HG02973 (cell line): Measurements from ENCODE around the gene IER5.

Experiments used
- ATAC-seq: cut with Tn5 transposase; IDR thresholded peaks from one replicate; pipeline ENCODE4 v1.9.1; 2021; ENCODE audit warnings: moderate library complexity; ENCODE audit not compliant: unreplicated experiment

IER5 gene

GRCh38 chr1:181095763-181096184 lies 7.3 kb downstream of the IER5 start:
- ATAC-seq = no peak

DNA sequence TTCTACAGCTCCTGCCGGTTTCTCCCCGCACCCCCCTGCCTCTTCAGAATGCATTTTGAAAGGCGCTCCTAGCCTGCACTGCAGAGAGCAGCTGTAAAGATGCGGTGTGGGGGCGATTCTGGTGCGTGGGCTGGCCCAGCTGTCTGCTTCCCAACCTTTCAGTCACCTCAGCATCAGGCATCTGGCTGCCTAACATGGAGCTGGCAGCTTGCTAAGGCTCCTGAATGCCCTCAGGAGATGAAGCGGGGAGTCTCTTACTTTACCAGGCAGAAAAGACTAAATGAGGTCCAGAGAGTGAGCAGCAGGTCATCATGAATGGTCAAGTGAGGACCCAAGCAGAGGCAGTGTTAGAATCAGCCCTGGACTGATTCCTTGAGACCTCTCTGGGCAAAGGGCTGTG lies 8.7 kb downstream of the IER5 start:
- no peak for ATAC-seq

DNA sequence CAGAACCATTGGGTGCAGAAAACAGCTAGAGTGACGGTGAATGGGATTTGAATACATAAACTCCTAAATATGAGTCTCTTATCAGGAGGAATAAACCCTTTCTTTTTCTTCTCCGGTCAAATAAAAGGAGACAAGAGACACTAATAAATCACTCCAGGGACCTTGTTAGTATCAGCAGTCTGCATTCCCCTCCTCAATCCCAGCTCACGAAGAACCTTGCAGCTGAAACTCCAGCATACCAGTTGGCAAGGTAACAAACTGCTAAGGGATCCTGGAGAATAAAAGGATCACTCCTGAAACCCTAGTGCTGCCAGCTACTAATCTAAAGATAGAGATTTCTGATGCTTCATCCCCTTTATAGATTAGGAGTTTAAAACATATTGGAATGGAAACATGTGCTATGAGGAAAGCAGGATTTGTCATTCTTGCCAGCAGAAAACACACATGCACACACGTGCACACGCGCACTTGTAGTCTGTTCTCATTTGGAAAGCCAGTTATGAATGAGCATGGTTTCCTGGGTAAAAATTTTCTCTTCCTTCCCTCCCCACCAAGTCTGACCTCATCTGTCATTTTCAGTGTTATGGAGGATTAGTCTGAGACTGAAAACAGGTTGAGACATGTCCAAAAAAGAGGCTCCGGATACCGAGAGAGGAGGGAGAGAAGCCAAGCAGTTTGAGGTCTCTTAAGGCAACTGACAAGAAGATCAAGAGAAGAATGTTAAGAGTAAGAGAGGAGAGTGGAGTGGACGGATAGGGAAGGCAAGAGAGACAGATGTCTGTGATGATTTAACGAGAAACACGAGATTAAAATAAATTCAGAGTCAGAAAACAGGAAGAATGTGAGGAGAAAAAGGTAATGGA lies 10.9 kb downstream of the IER5 start:
- peak; percentile 75 for ATAC-seq

- ATAC-seq = no peak
Observed at GRCh38 chr1:181100015-181100905, 11.8 kb downstream of the IER5 start.

- no peak for ATAC-seq
Observed at GRCh38 chr1:181100934-181101333, 12.4 kb downstream of the IER5 start.

DNA sequence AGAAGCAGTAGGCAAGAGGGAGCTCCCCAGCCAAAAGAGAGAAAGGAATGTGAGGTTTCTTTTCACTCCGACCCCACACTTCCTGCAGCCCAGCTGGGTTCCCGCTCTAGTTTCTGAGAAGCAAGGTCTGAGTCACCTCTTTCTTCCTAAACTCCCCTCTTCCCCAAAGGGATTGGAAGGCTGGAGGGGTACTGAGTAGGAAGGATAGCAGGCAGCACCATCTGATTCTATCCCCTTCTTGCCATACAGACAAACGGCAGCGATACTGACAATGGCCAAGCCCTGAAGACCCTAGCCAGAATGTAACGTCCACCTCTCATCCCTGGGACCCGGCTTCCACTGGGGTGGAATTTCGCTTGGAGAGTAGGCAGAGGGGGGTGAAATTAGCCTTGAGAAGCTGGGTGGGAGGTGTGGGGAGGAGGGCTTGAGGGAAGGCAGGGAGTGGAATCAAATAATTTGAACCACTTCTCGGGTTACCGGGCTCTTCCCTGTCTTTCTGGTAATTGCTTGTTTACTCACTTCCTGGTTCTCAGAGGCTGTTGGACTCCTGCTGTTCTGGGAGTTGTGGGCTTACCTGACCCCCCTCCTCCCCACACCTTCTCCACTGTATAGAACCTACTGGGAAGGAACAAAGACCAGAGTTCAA lies 13.2 kb downstream of the IER5 start:
- no peak for ATAC-seq

DNA sequence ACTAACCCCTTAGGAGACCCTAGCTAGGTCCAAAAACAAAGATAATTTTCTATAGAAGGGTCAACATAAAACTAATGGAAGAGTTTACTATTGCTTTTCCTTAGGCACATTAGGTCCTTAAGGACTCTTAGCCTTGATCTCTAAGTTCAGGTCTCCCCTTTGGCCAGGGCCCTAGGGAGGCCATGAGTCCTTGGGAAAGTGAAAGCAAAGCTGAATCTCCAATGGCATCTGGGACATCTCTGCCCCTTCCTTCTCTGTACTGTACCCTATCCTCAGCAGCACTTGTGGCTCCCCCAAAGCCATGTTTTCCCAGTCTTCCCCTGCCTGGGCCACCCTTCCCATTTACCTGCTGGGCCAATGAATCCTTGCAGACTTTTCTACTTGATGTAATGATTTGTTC lies 14.3 kb downstream of the IER5 start:
- ATAC-seq = no peak

DNA sequence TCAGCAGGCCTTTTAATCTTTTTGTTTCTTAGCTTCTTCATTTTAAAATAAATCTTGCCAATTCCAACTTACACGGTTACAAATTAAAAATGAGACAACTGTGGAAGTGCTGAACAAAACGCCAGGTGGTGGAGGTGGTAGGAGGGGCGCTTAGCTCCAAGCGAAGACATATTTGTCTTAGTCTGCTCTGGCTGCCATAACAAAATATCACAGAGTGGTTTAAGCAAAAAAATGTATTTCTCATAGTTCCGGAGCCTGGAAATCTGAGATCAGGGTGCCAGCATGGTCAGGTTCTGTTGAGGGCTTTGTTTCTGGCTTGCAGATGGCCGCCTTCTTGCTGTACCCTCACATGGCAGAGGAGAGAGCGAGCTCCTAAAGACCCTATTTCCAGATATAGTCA lies 14.9 kb downstream of the IER5 start:
- ATAC-seq = no peak

DNA sequence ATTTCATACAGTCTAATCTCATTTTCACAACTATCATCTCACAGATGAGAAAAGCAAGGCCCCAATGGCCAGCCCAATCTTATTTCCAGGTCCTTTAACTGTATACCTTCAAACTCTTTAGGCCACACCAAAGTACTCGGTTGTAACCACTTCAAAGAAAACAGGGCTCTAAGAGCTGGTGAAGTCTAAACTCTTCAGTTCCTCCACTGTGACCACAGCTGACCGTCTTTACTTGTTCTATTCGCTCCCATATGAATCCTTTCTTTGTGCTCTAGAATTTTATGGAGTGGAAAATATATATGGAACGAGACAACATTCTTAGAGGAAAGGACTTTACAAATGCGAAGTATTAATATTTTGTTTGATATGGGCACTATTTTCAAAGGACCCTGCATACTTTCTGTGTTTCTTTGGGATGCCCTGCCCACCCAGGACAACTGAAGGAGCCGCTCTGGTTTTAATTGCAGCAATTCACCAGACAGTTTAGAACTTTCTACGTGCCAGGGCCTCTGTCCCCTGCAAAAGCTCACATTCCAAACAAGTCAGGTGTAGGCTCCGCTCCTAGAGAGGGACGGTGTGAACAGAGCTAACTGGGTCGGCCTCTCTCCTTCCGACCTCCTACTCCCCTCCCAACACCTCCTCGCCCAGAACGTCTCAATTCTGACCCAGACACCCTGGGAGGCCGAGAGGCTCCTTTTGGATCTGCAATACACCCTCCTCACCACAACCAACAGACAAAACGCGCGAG lies 15.7 kb downstream of the IER5 start:
- peak; percentile 32 for ATAC-seq

- no peak for ATAC-seq
Observed at GRCh38 chr1:181104790-181105133, 16.3 kb downstream of the IER5 start.

DNA sequence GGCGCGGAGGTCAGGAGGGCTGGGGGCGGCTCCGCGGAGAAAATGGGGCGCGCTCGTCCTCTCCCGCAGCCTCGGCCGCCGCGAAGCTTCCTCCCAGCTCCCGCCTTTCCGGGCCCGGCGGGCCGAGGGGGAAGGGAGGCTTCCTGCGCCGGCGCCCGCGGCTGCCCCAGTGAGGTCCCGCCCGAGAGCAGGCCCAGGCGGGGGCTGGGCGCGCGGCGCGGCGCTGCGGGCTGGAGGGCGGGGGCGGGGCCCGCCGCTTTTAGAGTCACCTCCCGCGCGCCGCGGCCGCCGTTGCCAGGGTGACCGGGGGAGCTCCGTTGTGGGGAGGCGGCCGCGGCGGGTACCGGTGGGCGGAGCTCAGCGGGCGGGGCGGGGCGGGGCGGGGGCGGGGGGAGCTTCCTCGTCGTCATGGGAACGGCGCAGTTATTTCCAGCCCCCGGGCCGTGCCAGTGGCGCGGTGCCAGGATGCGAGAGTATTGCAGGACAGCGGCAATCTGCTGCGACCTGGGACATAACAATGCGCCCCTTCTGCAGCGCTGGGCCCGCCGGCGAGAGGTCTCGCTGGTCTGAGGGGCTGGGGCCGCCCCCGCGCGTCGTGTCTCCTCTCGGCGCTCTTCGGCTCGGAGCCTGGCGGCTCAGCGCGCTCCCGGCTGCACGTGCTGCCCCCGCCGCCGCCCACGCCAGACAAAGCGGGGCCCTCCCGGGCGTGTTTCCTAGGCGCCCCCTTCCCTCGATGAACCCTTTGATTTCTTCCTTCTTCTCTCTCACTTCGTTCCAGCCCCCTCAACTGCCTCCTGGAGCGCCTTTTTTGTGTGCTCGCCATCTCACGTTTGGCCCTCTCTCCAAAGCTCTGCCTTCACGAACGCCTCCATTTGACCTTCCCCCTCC lies 16.9 kb downstream of the IER5 start:
- peak; percentile 67 for ATAC-seq

DNA sequence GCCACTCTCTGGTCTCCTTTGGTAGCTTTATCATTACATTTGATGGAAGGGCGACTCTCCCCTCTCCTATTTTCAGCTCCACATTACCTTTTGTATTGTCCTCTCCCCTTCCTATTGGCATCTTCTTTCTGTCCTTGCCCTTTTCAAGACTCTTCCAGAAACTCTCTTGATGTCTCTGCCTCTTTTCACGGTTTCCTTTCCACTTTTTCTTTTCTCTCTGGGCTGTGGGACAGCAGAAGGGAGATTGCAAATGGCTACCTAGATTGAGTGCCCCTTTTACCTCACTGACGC lies 17.5 kb downstream of the IER5 start:
- no peak for ATAC-seq

- no peak for ATAC-seq
Observed at GRCh38 chr1:181106479-181106878, 18.0 kb downstream of the IER5 start.

DNA sequence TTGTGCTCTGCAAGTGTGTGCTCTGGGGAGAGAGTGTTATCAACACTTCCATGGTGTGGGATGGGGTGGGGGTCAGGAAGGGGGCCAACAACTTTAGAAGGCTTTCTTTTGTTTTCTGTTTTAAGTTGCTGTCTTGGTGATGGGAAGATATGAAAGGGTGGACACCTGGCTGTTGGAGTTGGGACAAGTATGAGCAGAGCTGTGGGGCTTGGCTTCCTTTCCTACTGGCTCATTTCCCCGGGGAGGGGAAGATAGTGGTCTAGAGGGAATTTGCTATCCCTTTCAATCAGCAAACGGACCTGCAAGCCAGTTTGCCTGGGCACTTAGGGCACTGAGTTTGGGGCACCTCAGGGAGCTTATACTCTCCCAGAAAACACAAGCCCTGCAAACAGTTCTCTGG lies 19.2 kb downstream of the IER5 start:
- ATAC-seq = no peak

GRCh38 chr1:181108304-181108867 lies 19.9 kb downstream of the IER5 start:
- ATAC-seq = no peak

- no peak for ATAC-seq
Observed at GRCh38 chr1:181110013-181110412, 21.5 kb downstream of the IER5 start.

- ATAC-seq = no peak
Observed at GRCh38 chr1:181111559-181111958, 23.1 kb downstream of the IER5 start.

DNA sequence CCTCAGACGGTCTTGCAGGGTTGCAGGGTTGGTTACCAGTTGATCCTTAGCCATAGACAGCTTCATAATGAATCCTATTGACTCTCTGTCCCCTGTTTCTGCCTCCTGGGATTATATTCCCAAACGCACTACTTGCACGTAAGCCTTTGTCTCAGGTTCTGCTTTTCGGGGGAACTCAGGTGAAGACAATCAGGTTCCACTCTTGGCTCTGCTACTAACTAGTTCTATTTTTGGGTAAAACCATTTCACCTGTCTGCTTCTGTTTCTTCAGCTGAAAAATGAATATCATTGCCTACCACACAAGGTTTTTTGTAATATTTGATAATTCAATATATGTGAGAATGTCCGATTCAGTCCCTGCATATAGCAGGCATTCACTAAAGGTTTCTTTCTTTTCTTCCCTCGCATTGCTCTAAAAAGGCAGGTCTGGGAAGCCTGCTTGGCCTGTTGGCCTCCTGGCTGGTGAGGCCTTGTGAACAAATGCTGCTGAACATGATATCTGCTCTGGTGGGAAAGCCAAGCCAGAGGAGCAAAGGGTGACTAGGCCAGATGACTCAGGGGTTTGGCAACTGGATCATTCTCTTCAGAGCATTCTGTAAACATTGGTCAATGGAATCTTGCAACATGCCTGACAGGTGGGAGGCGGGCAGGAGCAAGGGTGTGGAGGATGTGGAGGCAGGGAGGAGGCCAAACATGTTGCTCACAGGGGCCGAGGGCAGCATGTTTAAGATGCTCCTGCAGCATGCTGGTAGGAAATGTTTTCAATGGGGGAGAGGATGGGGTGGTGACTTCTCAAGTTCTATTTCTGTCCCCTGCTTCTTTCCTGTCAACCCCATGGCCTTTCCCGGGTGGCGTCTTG lies 23.8 kb downstream of the IER5 start:
- ATAC-seq = no peak
